Measurements from ENCODE around the gene FAM149A. TPM values are rescaled to one million over a fixed set of nuclear protein-coding genes. Genes with fewer than 3 reads are reported as not detected.

The FAM149A gene
- polyA plus RNA-seq, 1 experiment = 0.32 TPM

DNA sequence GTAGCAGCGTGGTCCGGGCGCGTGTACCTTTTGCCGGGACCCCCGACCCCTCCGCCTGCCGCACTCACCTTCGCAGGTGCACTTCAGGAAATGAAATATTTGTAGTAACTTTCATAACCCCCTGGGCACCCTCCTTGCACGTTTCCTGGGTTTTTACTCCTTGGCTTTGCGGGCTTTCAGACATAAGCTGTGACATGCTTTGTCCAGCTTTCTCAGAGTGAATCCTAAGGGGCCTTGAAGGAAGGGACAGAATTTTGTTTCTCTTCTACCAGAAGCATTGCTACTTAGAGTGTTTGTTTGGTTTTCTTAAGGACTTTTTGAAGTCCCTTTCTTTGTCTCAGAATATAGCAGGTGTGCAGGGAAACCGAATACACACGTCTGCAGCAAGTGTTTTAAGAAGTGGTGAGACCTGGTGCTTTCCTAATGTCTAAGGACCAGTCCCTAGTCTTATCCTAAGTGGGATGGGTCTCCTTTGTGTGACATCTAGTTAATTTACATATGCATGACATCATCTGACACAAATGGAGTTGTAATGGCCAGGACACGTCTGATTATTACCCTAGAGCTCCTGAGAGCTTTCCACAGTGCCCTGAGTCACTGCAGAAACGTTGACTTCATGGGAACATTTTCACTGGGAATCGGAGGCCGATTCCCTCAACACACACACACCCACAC is 1.3 kb downstream of the FAM149A start:
- no peak overlapping the region for H3K4me3 ChIP-seq (ENCODE audit: low read depth, low read length)
- peaks cover 5% of the 10 kb centered on the region for H3K27me3 ChIP-seq (ENCODE audit: control insufficient read depth, insufficient read depth, low read length)
- ChIA-PET POLR2A (no interaction called here), CTCF (no interaction called here)
- DNase-seq (ENCODE audit: low read depth) = no peak
- TF ChIP-seq, protein P1, sequence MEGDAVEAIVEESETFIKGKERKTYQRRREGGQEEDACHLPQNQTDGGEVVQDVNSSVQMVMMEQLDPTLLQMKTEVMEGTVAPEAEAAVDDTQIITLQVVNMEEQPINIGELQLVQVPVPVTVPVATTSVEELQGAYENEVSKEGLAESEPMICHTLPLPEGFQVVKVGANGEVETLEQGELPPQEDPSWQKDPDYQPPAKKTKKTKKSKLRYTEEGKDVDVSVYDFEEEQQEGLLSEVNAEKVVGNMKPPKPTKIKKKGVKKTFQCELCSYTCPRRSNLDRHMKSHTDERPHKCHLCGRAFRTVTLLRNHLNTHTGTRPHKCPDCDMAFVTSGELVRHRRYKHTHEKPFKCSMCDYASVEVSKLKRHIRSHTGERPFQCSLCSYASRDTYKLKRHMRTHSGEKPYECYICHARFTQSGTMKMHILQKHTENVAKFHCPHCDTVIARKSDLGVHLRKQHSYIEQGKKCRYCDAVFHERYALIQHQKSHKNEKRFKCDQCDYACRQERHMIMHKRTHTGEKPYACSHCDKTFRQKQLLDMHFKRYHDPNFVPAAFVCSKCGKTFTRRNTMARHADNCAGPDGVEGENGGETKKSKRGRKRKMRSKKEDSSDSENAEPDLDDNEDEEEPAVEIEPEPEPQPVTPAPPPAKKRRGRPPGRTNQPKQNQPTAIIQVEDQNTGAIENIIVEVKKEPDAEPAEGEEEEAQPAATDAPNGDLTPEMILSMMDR (IDR thresholded peaks at IDR 0.05; ENCODE audit: insufficient read depth, low read depth, low read length) = no peak
- H3K36me3 ChIP-seq (ENCODE audit: control insufficient read depth, insufficient read depth, low read length) = no peaks in the 10 kb centered on the region

GRCh38 chr4:186107947-186108346 is 3.4 kb downstream of the FAM149A start:
- TF ChIP-seq, protein P1 (IDR thresholded peaks at IDR 0.05; ENCODE audit: insufficient read depth, low read depth, low read length) = no peak
- ChIA-PET POLR2A (no interaction called here), CTCF (no interaction called here)
- H3K27me3 ChIP-seq (ENCODE audit: control insufficient read depth, insufficient read depth, low read length) = peaks cover 5% of the 10 kb centered on the region
- H3K36me3 ChIP-seq (ENCODE audit: control insufficient read depth, insufficient read depth, low read length) = no peaks in the 10 kb centered on the region
- DNase-seq (ENCODE audit: low read depth) = no peak
- H3K4me3 ChIP-seq (ENCODE audit: low read depth, low read length) = no peak overlapping the region

GRCh38 chr4:186108391-186108790 is 3.9 kb downstream of the FAM149A start:
- ChIA-PET POLR2A (no interaction called here), CTCF (no interaction called here)

DNA sequence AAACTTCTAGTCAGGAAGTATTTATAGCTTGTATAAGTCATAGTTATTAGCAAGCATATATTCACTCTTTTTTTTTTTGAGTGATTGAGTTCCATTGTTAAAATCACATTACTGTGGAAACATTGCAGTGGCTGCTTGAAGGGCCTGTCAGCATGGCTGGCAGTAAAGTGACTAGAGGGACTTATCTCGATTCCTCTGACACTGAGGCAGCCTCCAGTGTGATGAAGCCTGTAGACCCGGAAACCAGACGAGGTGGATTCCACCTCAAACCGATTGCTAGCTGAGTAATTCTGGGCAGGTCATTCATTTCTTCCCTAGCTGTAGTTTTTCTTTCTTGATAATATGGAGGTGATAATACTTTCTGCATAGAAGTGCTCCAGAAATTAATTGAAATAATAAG is 4.7 kb downstream of the FAM149A start:
- no peak for DNase-seq (ENCODE audit: low read depth)
- TF ChIP-seq, protein P1 (IDR thresholded peaks at IDR 0.05; ENCODE audit: insufficient read depth, low read depth, low read length) = no peak
- POLR2A ChIA-PET = no interaction called here
- no peaks in the 10 kb centered on the region for H3K36me3 ChIP-seq (ENCODE audit: control insufficient read depth, insufficient read depth, low read length)
- CTCF ChIA-PET = no interaction called here
- H3K27me3 ChIP-seq (ENCODE audit: control insufficient read depth, insufficient read depth, low read length) = peaks cover 3% of the 10 kb centered on the region
- no peak overlapping the region for H3K4me3 ChIP-seq (ENCODE audit: low read depth, low read length)

More at GRCh38 chr4:186108391-186108790, 3.9 kb downstream of the FAM149A start:
- DNase-seq (ENCODE audit: low read depth) = no peak
- Histone ChIP-seq H3K27me3 (ENCODE audit: control insufficient read depth, insufficient read depth, low read length) (peaks cover 5% of the 10 kb centered on the region), H3K4me3 (ENCODE audit: low read depth, low read length) (no peak overlapping the region), H3K36me3 (ENCODE audit: control insufficient read depth, insufficient read depth, low read length) (no peaks in the 10 kb centered on the region)
- TF ChIP-seq, protein P1 (IDR thresholded peaks at IDR 0.05; ENCODE audit: insufficient read depth, low read depth, low read length) = no peak

DNA sequence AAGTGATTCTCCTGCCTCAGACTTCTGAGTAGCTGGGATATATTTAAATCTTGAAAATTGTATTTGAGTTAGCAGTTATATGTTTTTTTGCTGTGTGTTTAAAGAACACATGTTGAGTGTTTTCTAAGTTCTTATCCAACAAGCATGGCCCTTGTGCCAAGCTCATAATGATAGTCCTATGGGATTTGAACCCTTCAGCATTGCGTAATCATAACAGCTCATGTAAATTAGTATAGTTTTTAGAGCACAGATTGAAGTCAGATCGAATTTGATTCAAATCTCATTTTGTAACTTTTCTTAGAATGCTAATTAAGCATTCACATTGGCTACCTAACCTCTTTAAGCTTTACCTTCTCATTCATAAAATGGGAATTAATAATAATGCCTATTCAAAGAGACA is 12.2 kb downstream of the FAM149A start:
- H3K4me3 ChIP-seq (ENCODE audit: low read depth, low read length) = no peak overlapping the region
- POLR2A ChIA-PET = no interaction called here

More for the DNA sequence above, 12.2 kb downstream of the FAM149A start:
- CTCF ChIA-PET = interaction anchor here (0.6 to 1.3 kb wide), 2 partner anchors 21 to 33 kb away, joined by 3 to 5 read pairs; no protein-coding TSS in a partner anchor
- Histone ChIP-seq H3K36me3 (ENCODE audit: control insufficient read depth, insufficient read depth, low read length) (no peaks in the 10 kb centered on the region), H3K27me3 (ENCODE audit: control insufficient read depth, insufficient read depth, low read length) (no peaks in the 10 kb centered on the region)
- TF ChIP-seq, protein P1 (IDR thresholded peaks at IDR 0.05; ENCODE audit: insufficient read depth, low read depth, low read length) = no peak
- no peak for DNase-seq (ENCODE audit: low read depth)
